Stimulated activated naive B cell treated with anti-CD40 and anti-IgM and Interleukin-4, amounts not matched to agents 10 μg/mL and 1 μg/mL and 100 μg/mL, for 72 hours (primary cell): ENCODE results near the gene SORCS2.

Experiments
- ATAC-seq, 2 donors: fragments of 150-1000 bp; cut with Tn5 transposase; replicated peaks; 2 replicates each; pipeline ENCODE4 v1.10.0; 2021; ENCODE audit warnings: moderate library complexity in 1 of 2
- DNase-seq: peaks from one replicate; pipeline ENCODE4 v3.0.0; 2021
- H3K27ac Mint-ChIP-seq: one replicate; pipeline ENCODE4 v1.8.0; 2022; ENCODE audit warnings: mild to moderate bottlenecking, mixed read lengths
- H3K27me3 Mint-ChIP-seq, 2 donors: one replicate each; pipeline ENCODE4 v1.8.0; 2022; ENCODE audit warnings: mixed read lengths in 2 of 2
- H3K36me3 Mint-ChIP-seq, 2 donors: one replicate each; pipeline ENCODE4 v1.8.0; 2022; ENCODE audit warnings: mixed read lengths in 2 of 2, mild to moderate bottlenecking in 1 of 2
- H3K4me1 Mint-ChIP-seq, 2 donors: one replicate each; pipeline ENCODE4 v1.8.0; 2022; ENCODE audit warnings: mixed read lengths in 2 of 2, mild to moderate bottlenecking in 1 of 2
- H3K4me3 Mint-ChIP-seq, 2 donors: one replicate each; pipeline ENCODE4 v1.8.0; 2022; ENCODE audit warnings: mild to moderate bottlenecking in 2 of 2, mixed read lengths in 2 of 2, moderate library complexity in 1 of 2
- H3K9me3 Mint-ChIP-seq, 2 donors: one replicate each; pipeline ENCODE4 v1.8.0; 2022; ENCODE audit warnings: mixed read lengths in 2 of 2, mild to moderate bottlenecking in 1 of 2

The SORCS2 gene

GRCh38 chr4:7296661-7297335 is 104.5 kb downstream of the SORCS2 start:
- ATAC-seq, result no peak
- Mint-ChIP-seq H3K4me1 (no peaks in the 10 kb centered on the region), H3K27me3 (peaks cover 12 to 23% of the 10 kb centered on the region in 2 donors), H3K27ac (no peak overlapping the region), H3K9me3 (peaks cover 0 to 2% of the 10 kb centered on the region in 2 donors), H3K4me3 (no peak overlapping the region), H3K36me3 (no peaks in the 10 kb centered on the region)
- DNase-seq, result no peak

GRCh38 chr4:7297374-7297773 is 105.0 kb downstream of the SORCS2 start:
- Mint-ChIP-seq H3K4me1 (no peaks in the 10 kb centered on the region), H3K27ac (no peak overlapping the region), H3K27me3 (peaks cover 12 to 27% of the 10 kb centered on the region in 2 donors), H3K4me3 (no peak overlapping the region), H3K9me3 (peaks cover 0 to 2% of the 10 kb centered on the region in 2 donors), H3K36me3 (no peaks in the 10 kb centered on the region)
- no peak for ATAC-seq
- DNase-seq, result no peak

GRCh38 chr4:7297881-7298280 is 105.5 kb downstream of the SORCS2 start:
- Mint-ChIP-seq H3K4me1 (no peaks in the 10 kb centered on the region), H3K4me3 (no peak overlapping the region), H3K27ac (no peak overlapping the region), H3K27me3 (peaks cover 12 to 27% of the 10 kb centered on the region in 2 donors), H3K36me3 (no peaks in the 10 kb centered on the region), H3K9me3 (peaks cover 0 to 2% of the 10 kb centered on the region in 2 donors)
- DNase-seq (no peak), ATAC-seq (no peak)

- peaks cover 14 to 27% of the 10 kb centered on the region in 2 donors for H3K27me3 Mint-ChIP-seq
- DNase-seq, result no peak
- H3K9me3 Mint-ChIP-seq, result no peaks in the 10 kb centered on the region
- H3K36me3 Mint-ChIP-seq, result no peaks in the 10 kb centered on the region
- no peak for ATAC-seq
- H3K4me1 Mint-ChIP-seq, result no peaks in the 10 kb centered on the region
- H3K4me3 Mint-ChIP-seq, result no peak overlapping the region
- H3K27ac Mint-ChIP-seq, result no peak overlapping the region
These were observed 106.3 kb downstream of the SORCS2 start for GRCh38 chr4:7298619-7299009.

- H3K9me3 Mint-ChIP-seq, result no peaks in the 10 kb centered on the region
- DNase-seq, result no peak
- no peak for ATAC-seq
- no peaks in the 10 kb centered on the region for H3K36me3 Mint-ChIP-seq
- no peak overlapping the region for H3K4me3 Mint-ChIP-seq
- no peak overlapping the region for H3K27ac Mint-ChIP-seq
- peaks cover 15 to 27% of the 10 kb centered on the region in 2 donors for H3K27me3 Mint-ChIP-seq
- H3K4me1 Mint-ChIP-seq, result no peaks in the 10 kb centered on the region
These were observed 106.9 kb downstream of the SORCS2 start for GRCh38 chr4:7299010-7299907.

GRCh38 chr4:7299908-7300710 is 107.8 kb downstream of the SORCS2 start:
- Mint-ChIP-seq H3K9me3 (no peaks in the 10 kb centered on the region), H3K27me3 (peaks cover 15 to 27% of the 10 kb centered on the region in 2 donors), H3K36me3 (no peaks in the 10 kb centered on the region), H3K27ac (peak overlapping the region; percentile 1), H3K4me1 (no peaks in the 10 kb centered on the region), H3K4me3 (no peak overlapping the region)
- ATAC-seq (no peak), DNase-seq (no peak)

- no peak for ATAC-seq
- no peak for DNase-seq
- Mint-ChIP-seq H3K36me3 (no peaks in the 10 kb centered on the region), H3K27ac (no peak overlapping the region), H3K4me1 (no peaks in the 10 kb centered on the region), H3K4me3 (no peak overlapping the region), H3K9me3 (no peaks in the 10 kb centered on the region), H3K27me3 (peaks cover 15 to 27% of the 10 kb centered on the region in 2 donors)
These were observed 108.4 kb downstream of the SORCS2 start for GRCh38 chr4:7300711-7301095.

GRCh38 chr4:7301126-7301785 is 108.9 kb downstream of the SORCS2 start:
- H3K4me3 Mint-ChIP-seq, result no peak overlapping the region
- ATAC-seq (no peak), DNase-seq (no peak)
- peaks cover 15 to 27% of the 10 kb centered on the region in 2 donors for H3K27me3 Mint-ChIP-seq
- H3K27ac Mint-ChIP-seq, result no peak overlapping the region
- H3K36me3 Mint-ChIP-seq, result no peaks in the 10 kb centered on the region
- no peaks in the 10 kb centered on the region for H3K4me1 Mint-ChIP-seq
- no peaks in the 10 kb centered on the region for H3K9me3 Mint-ChIP-seq

GRCh38 chr4:7301846-7302630 is 109.7 kb downstream of the SORCS2 start:
- H3K4me3 Mint-ChIP-seq, result no peak overlapping the region
- peaks cover 15 to 24% of the 10 kb centered on the region in 2 donors for H3K27me3 Mint-ChIP-seq
- no peaks in the 10 kb centered on the region for H3K36me3 Mint-ChIP-seq
- ATAC-seq, result no peak
- no peak overlapping the region for H3K27ac Mint-ChIP-seq
- DNase-seq, result no peak
- no peaks in the 10 kb centered on the region for H3K9me3 Mint-ChIP-seq
- no peaks in the 10 kb centered on the region for H3K4me1 Mint-ChIP-seq

- no peak overlapping the region for H3K27ac Mint-ChIP-seq
- no peak overlapping the region for H3K4me3 Mint-ChIP-seq
- no peaks in the 10 kb centered on the region for H3K36me3 Mint-ChIP-seq
- H3K9me3 Mint-ChIP-seq, result no peaks in the 10 kb centered on the region
- H3K27me3 Mint-ChIP-seq, result peaks cover 14 to 15% of the 10 kb centered on the region in 2 donors
- ATAC-seq, result no peak
- no peak for DNase-seq
- H3K4me1 Mint-ChIP-seq, result no peaks in the 10 kb centered on the region
These were observed 110.6 kb downstream of the SORCS2 start for GRCh38 chr4:7302781-7303404.

GRCh38 chr4:7303561-7303960 is 111.2 kb downstream of the SORCS2 start:
- ATAC-seq (no peak), DNase-seq (no peak)
- no peak overlapping the region for H3K27ac Mint-ChIP-seq

GRCh38 chr4:7304436-7304835 is 112.1 kb downstream of the SORCS2 start:
- no peak for ATAC-seq
- Mint-ChIP-seq H3K27me3 (peaks cover 6 to 7% of the 10 kb centered on the region in 2 donors), H3K27ac (no peak overlapping the region), H3K4me1 (no peaks in the 10 kb centered on the region), H3K36me3 (no peaks in the 10 kb centered on the region), H3K4me3 (no peak overlapping the region), H3K9me3 (no peaks in the 10 kb centered on the region)
- no peak for DNase-seq

More at GRCh38 chr4:7303561-7303960, 111.2 kb downstream of the SORCS2 start:
- Mint-ChIP-seq H3K36me3 (no peaks in the 10 kb centered on the region), H3K27me3 (peaks cover 8 to 10% of the 10 kb centered on the region in 2 donors), H3K9me3 (no peaks in the 10 kb centered on the region), H3K4me1 (no peaks in the 10 kb centered on the region), H3K4me3 (no peak overlapping the region)
